ENCODE data around the gene RIN3.

RIN3 gene

GRCh38 chr14:92596331-92596907 lies 82.8 kb downstream of the RIN3 start:
- Histone ChIP-seq H2AFZ (ENCODE audit: low read length) (no peak overlapping the region), H3K9me3 (replicated peaks; ENCODE audit: insufficient read depth, low read length) (no peaks in the 10 kb centered on the region), H3K36me3 (replicated peaks; ENCODE audit: insufficient read depth, low read length) (no peaks in the 10 kb centered on the region), H4K20me1 (ENCODE audit: insufficient read depth, low read length) (no peaks in the 10 kb centered on the region), H3K4me3 (ENCODE audit: low read length) (no peak overlapping the region), H3K9ac (ENCODE audit: low read length) (no peak overlapping the region), H3K4me2 (ENCODE audit: low read depth, low read length) (no peak overlapping the region), H3K27ac (ENCODE audit: low read length) (no peak overlapping the region), H3K79me2 (ENCODE audit: low read length) (no peaks in the 10 kb centered on the region), H3K27me3 (replicated peaks; ENCODE audit: insufficient read depth, low read length) (no peaks in the 10 kb centered on the region), H3K9me2 (replicated peaks; ENCODE audit: insufficient read depth, low read length) (no peaks in the 10 kb centered on the region), H3F3A (ENCODE audit: insufficient read depth, low read length) (no peaks in the 10 kb centered on the region), H3K4me1 (ENCODE audit: low read length) (no peaks in the 10 kb centered on the region)
- TF ChIP-seq EZH2phosphoT487 (IDR thresholded peaks at IDR 0.05; ENCODE audit: low read length) (no peak), CTCF (IDR thresholded peaks at IDR 0.05; ENCODE audit: low read length) (no peak), EZH2 (optimal IDR thresholded peaks at IDR 0.05; ENCODE audit: low read depth, low read length) (no peak)
- DNase-seq, result no peak

- Histone ChIP-seq H3K9ac (ENCODE audit: low read length) (no peak overlapping the region), H3K79me2 (ENCODE audit: low read length) (no peaks in the 10 kb centered on the region), H3K4me1 (ENCODE audit: low read length) (no peaks in the 10 kb centered on the region), H3K9me3 (replicated peaks; ENCODE audit: insufficient read depth, low read length) (no peaks in the 10 kb centered on the region), H3F3A (ENCODE audit: insufficient read depth, low read length) (no peaks in the 10 kb centered on the region), H3K9me2 (replicated peaks; ENCODE audit: insufficient read depth, low read length) (no peaks in the 10 kb centered on the region), H4K20me1 (ENCODE audit: insufficient read depth, low read length) (no peaks in the 10 kb centered on the region), H3K4me2 (ENCODE audit: low read depth, low read length) (no peak overlapping the region), H3K4me3 (ENCODE audit: low read length) (no peak overlapping the region), H3K27ac (ENCODE audit: low read length) (no peak overlapping the region), H2AFZ (ENCODE audit: low read length) (no peak overlapping the region), H3K27me3 (replicated peaks; ENCODE audit: insufficient read depth, low read length) (no peaks in the 10 kb centered on the region), H3K36me3 (replicated peaks; ENCODE audit: insufficient read depth, low read length) (no peaks in the 10 kb centered on the region)
- DNase-seq, result no peak
- TF ChIP-seq EZH2 (optimal IDR thresholded peaks at IDR 0.05; ENCODE audit: low read depth, low read length) (no peak), EZH2phosphoT487 (IDR thresholded peaks at IDR 0.05; ENCODE audit: low read length) (no peak), CTCF (IDR thresholded peaks at IDR 0.05; ENCODE audit: low read length) (no peak)
These were observed 84.6 kb downstream of the RIN3 start for GRCh38 chr14:92597906-92598905.

DNA sequence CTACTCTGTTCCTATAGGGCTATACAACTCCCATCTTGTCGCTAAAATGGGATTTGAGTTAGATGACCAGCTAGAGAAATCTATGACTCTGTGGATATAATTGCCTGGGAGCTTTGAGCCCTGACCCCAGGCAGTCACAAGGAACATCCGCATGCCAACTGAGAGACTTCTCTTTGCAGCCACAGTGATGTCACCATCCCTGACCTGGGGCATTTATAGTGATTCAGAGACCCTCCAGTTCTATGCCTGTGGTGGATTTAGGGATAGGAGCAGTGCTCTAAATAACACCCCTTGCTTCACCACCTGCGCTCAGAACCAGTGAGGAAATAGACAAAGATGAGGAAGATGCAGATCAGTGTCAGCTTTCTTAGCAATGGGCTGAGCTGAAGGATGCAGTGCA lies 86.2 kb downstream of the RIN3 start:
- H3K9ac ChIP-seq (ENCODE audit: low read length), result no peak overlapping the region
- no peak for DNase-seq

More for the DNA sequence above, 86.2 kb downstream of the RIN3 start:
- Histone ChIP-seq H3K4me3 (ENCODE audit: low read length) (no peak overlapping the region), H3K79me2 (ENCODE audit: low read length) (no peaks in the 10 kb centered on the region), H3K9me3 (replicated peaks; ENCODE audit: insufficient read depth, low read length) (no peaks in the 10 kb centered on the region), H3K27me3 (replicated peaks; ENCODE audit: insufficient read depth, low read length) (no peaks in the 10 kb centered on the region), H3K36me3 (replicated peaks; ENCODE audit: insufficient read depth, low read length) (no peaks in the 10 kb centered on the region), H3K9me2 (replicated peaks; ENCODE audit: insufficient read depth, low read length) (no peaks in the 10 kb centered on the region), H4K20me1 (ENCODE audit: insufficient read depth, low read length) (no peaks in the 10 kb centered on the region), H3F3A (ENCODE audit: insufficient read depth, low read length) (no peaks in the 10 kb centered on the region), H3K4me2 (ENCODE audit: low read depth, low read length) (no peak overlapping the region), H3K27ac (ENCODE audit: low read length) (no peak overlapping the region), H2AFZ (ENCODE audit: low read length) (no peak overlapping the region), H3K4me1 (ENCODE audit: low read length) (no peaks in the 10 kb centered on the region)
- no peak for TF ChIP-seq EZH2phosphoT487 (IDR thresholded peaks at IDR 0.05; ENCODE audit: low read length)
- TF ChIP-seq CTCF (IDR thresholded peaks at IDR 0.05; ENCODE audit: low read length), result no peak
- no peak for TF ChIP-seq EZH2 (optimal IDR thresholded peaks at IDR 0.05; ENCODE audit: low read depth, low read length)
